ENCODE data around the gene GLI3.

GRCh38 chr7:41972270-41972669, 264.7 kb downstream of the GLI3 start:
- TF ChIP-seq CTCF (IDR thresholded peaks at IDR 0.05) (no peak), EZH2 (IDR thresholded peaks at IDR 0.05) (no peak), EZH2phosphoT487 (IDR thresholded peaks at IDR 0.05) (no peak)

Data from neural progenitor cell (in vitro differentiated cells).